Karpas-422 (cell line): ENCODE data around the gene GRP. TPM values are rescaled to one million over a fixed set of nuclear protein-coding genes. Genes with fewer than 3 reads are reported as not detected.

Experiments used
- DNase-seq: peaks from one replicate; pipeline ENCODE4 v3.0.0-alpha.2; 2015
- H2AFZ ChIP-seq: fragments of 200-600 bp; sonication (generic); 2 replicates; pipeline ENCODE4 v1.6.1; 2014; ENCODE audit warnings: antibody characterized with exemption, low read length, mixed read lengths
- H3K27ac ChIP-seq: fragments of 200-600 bp; sonication (generic); 2 replicates; pipeline ENCODE4 v1.5.1; 2014; ENCODE audit warnings: mild to moderate bottlenecking, low read length, moderate library complexity
- H3K27me3 ChIP-seq: fragments of 200-600 bp; sonication (generic); 2 replicates; pipeline ENCODE4 v1.6.1; 2014; ENCODE audit warnings: low read length, mixed read lengths
- H3K36me3 ChIP-seq: fragments of 200-600 bp; sonication (generic); 2 replicates; pipeline ENCODE4 v1.6.1; 2014; ENCODE audit warnings: low read length, mixed read lengths; ENCODE audit not compliant: insufficient read depth
- H3K4me1 ChIP-seq: fragments of 200-600 bp; sonication (generic); 2 replicates; pipeline ENCODE4 v1.6.1; 2014; ENCODE audit warnings: mild to moderate bottlenecking, low read length, mixed read lengths
- H3K4me2 ChIP-seq: fragments of 200-600 bp; sonication (generic); 2 replicates; pipeline ENCODE4 v1.6.1; 2014; ENCODE audit warnings: low read length, low read depth, mild to moderate bottlenecking; ENCODE audit not compliant: poor library complexity, severe bottlenecking
- H3K4me3 ChIP-seq: fragments of 200-600 bp; sonication (generic); 2 replicates; pipeline ENCODE4 v1.5.1; 2014; ENCODE audit warnings: mild to moderate bottlenecking, antibody characterized with exemption, low read length, mixed read lengths
- H3K79me2 ChIP-seq: fragments of 200-600 bp; sonication (generic); 2 replicates; pipeline ENCODE4 v1.6.1; 2014; ENCODE audit warnings: mild to moderate bottlenecking, low read length, mixed read lengths
- H3K9ac ChIP-seq: fragments of 200-600 bp; sonication (generic); 2 replicates; pipeline ENCODE4 v1.6.0; 2014; ENCODE audit warnings: low read length
- H3K9me2 ChIP-seq: fragments of 200-600 bp; sonication (generic), shearing (Covaris generic); replicated peaks from 2 replicates; pipeline ENCODE4 v1.6.0; 2014; ENCODE audit warnings: mild to moderate bottlenecking, low read length, moderate library complexity; ENCODE audit not compliant: insufficient read depth
- H3K9me3 ChIP-seq: fragments of 300-700, 200-600 bp; sonication (generic); 2 replicates; pipeline ENCODE4 v1.6.1; 2014; ENCODE audit warnings: low read length, mixed read lengths
- H4K20me1 ChIP-seq: fragments of 200-600 bp; sonication (generic); 2 replicates; pipeline ENCODE4 v1.6.1; 2014; ENCODE audit warnings: mild to moderate bottlenecking, antibody characterized with exemption, low read length, low read depth; ENCODE audit not compliant: insufficient read depth
- total RNA-seq: library from RNA; depleted of rRNA; stranded (reverse); fragments of >200 nt; shearing (Covaris generic); gene quantifications from 2 replicates; pipeline ENCODE4 v1.2.3, GENCODE V29; 2014; ENCODE audit warnings: low replicate concordance

The GRP gene
- total RNA-seq, 1 experiment from 2014 or later = not detected

- H3K9me2 ChIP-seq = no peaks in the 10 kb centered on the region
- H3K27me3 ChIP-seq = no peaks in the 10 kb centered on the region
- no peak for DNase-seq
- H3K9ac ChIP-seq = no peak overlapping the region
- H3K79me2 ChIP-seq = no peaks in the 10 kb centered on the region
- H2AFZ ChIP-seq = no peak overlapping the region
- no peaks in the 10 kb centered on the region for H4K20me1 ChIP-seq
- no peaks in the 10 kb centered on the region for H3K9me3 ChIP-seq
- no peaks in the 10 kb centered on the region for H3K36me3 ChIP-seq
- no peak overlapping the region for H3K27ac ChIP-seq
- H3K4me2 ChIP-seq = no peak overlapping the region
- no peaks in the 10 kb centered on the region for H3K4me1 ChIP-seq
- no peak overlapping the region for H3K4me3 ChIP-seq
Measured at GRCh38 chr18:59197636-59198035, 22.3 kb upstream of the GRP start.

- Histone ChIP-seq H4K20me1 (no peaks in the 10 kb centered on the region), H2AFZ (no peak overlapping the region), H3K4me2 (no peak overlapping the region), H3K9ac (no peak overlapping the region), H3K79me2 (no peaks in the 10 kb centered on the region), H3K9me2 (no peaks in the 10 kb centered on the region), H3K4me1 (no peaks in the 10 kb centered on the region), H3K27me3 (no peaks in the 10 kb centered on the region), H3K9me3 (no peaks in the 10 kb centered on the region), H3K36me3 (no peaks in the 10 kb centered on the region), H3K4me3 (no peak overlapping the region), H3K27ac (no peak overlapping the region)
- no peak for DNase-seq
Measured at GRCh38 chr18:59198215-59198614, 21.7 kb upstream of the GRP start.

GRCh38 chr18:59200787-59201186 lies 19.2 kb upstream of the GRP start:
- no peak overlapping the region for H3K4me3 ChIP-seq
- H3K9me2 ChIP-seq = no peaks in the 10 kb centered on the region
- no peaks in the 10 kb centered on the region for H3K27me3 ChIP-seq
- no peaks in the 10 kb centered on the region for H3K79me2 ChIP-seq
- no peaks in the 10 kb centered on the region for H3K9me3 ChIP-seq
- no peak overlapping the region for H2AFZ ChIP-seq
- no peaks in the 10 kb centered on the region for H3K36me3 ChIP-seq
- no peak overlapping the region for H3K4me2 ChIP-seq
- H4K20me1 ChIP-seq = no peaks in the 10 kb centered on the region
- H3K27ac ChIP-seq = no peak overlapping the region
- H3K9ac ChIP-seq = no peak overlapping the region
- DNase-seq = no peak
- no peaks in the 10 kb centered on the region for H3K4me1 ChIP-seq

DNA sequence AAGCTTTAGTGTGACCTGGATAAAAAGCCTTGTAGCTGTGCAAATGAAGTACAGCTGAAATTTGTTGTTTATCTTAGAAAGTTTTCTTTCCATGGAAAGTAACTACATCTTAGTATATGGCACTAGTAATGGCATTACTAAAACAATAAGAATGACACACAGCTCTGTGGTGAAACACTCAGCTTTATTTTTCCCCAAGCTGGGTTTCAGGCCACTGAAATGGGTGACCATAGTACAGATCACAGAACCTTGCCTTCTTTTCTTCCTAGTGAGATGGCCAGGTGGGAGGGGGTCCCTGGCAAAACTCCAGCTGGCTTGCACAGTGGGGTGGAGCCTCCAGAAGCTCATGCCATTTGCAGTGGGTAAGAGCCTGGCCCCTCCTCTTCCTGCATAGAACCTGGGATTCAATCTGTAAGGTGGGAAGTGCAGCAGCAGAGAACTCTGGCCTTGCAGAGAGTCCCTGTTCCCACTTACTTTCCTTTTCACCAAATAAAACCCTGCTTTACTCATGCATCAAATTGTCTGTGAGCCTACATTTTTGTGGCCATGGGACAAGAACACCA lies 17.6 kb upstream of the GRP start:
- Histone ChIP-seq H3K27me3 (no peaks in the 10 kb centered on the region), H3K27ac (no peak overlapping the region)

DNA sequence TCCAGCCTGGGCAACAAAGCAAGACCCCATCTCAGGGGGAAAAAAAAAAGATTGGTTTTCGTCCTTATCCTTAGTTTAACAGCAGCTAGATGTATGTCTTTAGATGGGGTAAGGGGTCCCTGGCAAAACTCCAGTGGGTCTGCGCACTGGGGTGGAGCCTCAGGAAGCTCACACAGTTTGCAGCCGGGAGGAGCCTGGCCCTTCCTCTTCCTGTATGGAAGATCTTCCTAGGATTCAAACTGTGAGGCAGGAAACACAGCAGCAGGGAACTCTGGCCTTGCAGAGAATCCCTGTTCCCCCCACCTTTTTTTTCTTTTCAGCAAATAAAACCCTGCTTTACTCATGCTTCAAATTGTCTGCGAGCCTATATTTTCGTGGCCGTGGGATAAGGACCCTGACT lies 12.5 kb upstream of the GRP start:
- Histone ChIP-seq H3K4me2 (no peak overlapping the region), H3K4me1 (no peaks in the 10 kb centered on the region), H3K4me3 (no peak overlapping the region), H2AFZ (no peak overlapping the region), H3K9ac (no peak overlapping the region), H3K9me2 (no peaks in the 10 kb centered on the region), H3K27ac (no peak overlapping the region), H3K9me3 (no peaks in the 10 kb centered on the region), H4K20me1 (no peaks in the 10 kb centered on the region), H3K27me3 (no peaks in the 10 kb centered on the region), H3K79me2 (no peaks in the 10 kb centered on the region), H3K36me3 (no peaks in the 10 kb centered on the region)
- no peak for DNase-seq

More for the DNA sequence above, 17.6 kb upstream of the GRP start:
- Histone ChIP-seq H3K4me2 (no peak overlapping the region), H3K4me1 (no peaks in the 10 kb centered on the region), H3K4me3 (no peak overlapping the region), H3K36me3 (no peaks in the 10 kb centered on the region), H3K9me2 (no peaks in the 10 kb centered on the region), H3K9me3 (no peaks in the 10 kb centered on the region), H2AFZ (no peak overlapping the region), H4K20me1 (no peaks in the 10 kb centered on the region), H3K79me2 (no peaks in the 10 kb centered on the region), H3K9ac (no peak overlapping the region)
- DNase-seq = no peak

DNA sequence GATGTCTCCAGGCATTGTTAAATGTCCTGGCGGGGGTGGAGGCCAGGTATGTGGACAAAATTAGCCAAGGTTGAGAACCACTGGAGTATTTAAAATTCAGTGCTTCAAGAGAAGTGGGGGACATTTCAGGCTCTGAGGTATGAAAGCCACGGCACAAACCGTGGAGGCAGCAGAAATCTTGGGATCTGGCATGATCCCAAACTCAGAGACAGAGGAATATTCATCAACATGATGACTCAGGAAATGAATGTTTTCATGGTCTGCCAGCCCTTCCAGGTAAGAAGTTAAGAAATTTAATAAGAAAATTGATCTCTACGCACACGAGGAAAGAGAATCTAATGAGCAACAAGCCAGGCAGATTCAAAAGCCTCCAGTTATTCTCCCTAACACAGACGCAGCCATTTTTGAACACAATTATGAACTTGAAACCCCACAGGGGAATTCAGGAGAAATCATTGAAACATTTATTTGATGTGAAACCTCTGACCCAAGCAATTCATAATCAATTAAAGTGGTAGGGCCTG lies 11.3 kb upstream of the GRP start:
- H3K36me3 ChIP-seq = no peaks in the 10 kb centered on the region
- no peaks in the 10 kb centered on the region for H4K20me1 ChIP-seq
- no peaks in the 10 kb centered on the region for H3K9me2 ChIP-seq
- H3K4me3 ChIP-seq = no peak overlapping the region
- no peaks in the 10 kb centered on the region for H3K79me2 ChIP-seq
- H3K4me2 ChIP-seq = no peak overlapping the region
- no peaks in the 10 kb centered on the region for H3K9me3 ChIP-seq
- no peak for DNase-seq
- no peaks in the 10 kb centered on the region for H3K27me3 ChIP-seq
- H2AFZ ChIP-seq = no peak overlapping the region
- H3K9ac ChIP-seq = no peak overlapping the region
- no peaks in the 10 kb centered on the region for H3K4me1 ChIP-seq
- H3K27ac ChIP-seq = no peak overlapping the region

DNA sequence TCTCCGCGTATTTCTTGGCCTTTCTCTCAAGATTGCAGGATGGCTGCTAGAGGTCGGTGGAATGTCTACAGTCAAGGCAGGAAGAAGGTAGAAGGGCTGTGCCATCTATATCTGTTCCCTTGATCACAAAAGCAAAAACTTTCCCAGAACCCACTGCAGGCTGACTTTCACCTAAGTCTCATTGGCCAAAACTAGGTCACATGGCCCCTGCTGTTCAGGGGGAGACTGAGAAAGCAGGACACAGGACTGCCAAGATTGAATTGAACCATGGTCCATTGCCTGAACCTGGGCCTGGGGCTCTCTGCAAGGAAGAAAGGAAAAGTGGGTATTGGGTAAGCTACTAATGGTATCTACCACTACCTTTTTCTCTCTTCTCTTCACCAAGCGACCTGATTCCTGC lies 9.7 kb upstream of the GRP start:
- H3K4me2 ChIP-seq = no peak overlapping the region
- no peak overlapping the region for H3K27ac ChIP-seq
- no peaks in the 10 kb centered on the region for H3K4me1 ChIP-seq
- H2AFZ ChIP-seq = no peak overlapping the region
- H3K9ac ChIP-seq = no peak overlapping the region
- H4K20me1 ChIP-seq = no peaks in the 10 kb centered on the region
- H3K36me3 ChIP-seq = no peaks in the 10 kb centered on the region
- no peak for DNase-seq
- H3K27me3 ChIP-seq = no peaks in the 10 kb centered on the region
- H3K4me3 ChIP-seq = no peak overlapping the region
- H3K9me2 ChIP-seq = no peaks in the 10 kb centered on the region
- no peaks in the 10 kb centered on the region for H3K79me2 ChIP-seq
- no peaks in the 10 kb centered on the region for H3K9me3 ChIP-seq

DNA sequence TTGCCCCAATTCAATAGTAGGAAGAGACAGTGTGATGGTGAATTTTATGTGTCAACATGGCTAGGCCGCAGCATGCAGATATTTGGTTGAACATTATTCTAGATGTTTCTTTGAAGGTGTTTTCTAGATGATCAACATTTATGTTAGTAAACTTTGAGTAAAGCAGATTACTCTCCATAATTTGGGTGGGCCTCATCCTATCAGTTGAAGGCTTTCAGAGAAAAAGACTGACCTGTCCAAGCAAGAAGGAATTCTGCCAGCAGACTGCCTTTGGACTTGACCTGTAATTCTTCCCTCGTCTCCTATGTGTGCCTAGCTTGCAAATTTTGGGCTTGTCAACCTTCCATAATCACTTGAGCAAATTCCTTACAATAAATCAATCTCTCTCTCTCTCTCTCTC lies 8.3 kb upstream of the GRP start:
- Histone ChIP-seq H3K27ac (no peak overlapping the region), H3K4me3 (no peak overlapping the region), H2AFZ (no peak overlapping the region), H3K27me3 (no peaks in the 10 kb centered on the region), H3K79me2 (no peaks in the 10 kb centered on the region), H3K9me3 (no peaks in the 10 kb centered on the region), H4K20me1 (no peaks in the 10 kb centered on the region), H3K4me2 (no peak overlapping the region), H3K9me2 (no peaks in the 10 kb centered on the region), H3K4me1 (peaks cover 3% of the 10 kb centered on the region; the same call in 1 of the 2 replicates), H3K9ac (no peak overlapping the region), H3K36me3 (no peaks in the 10 kb centered on the region)
- no peak for DNase-seq
